ENCODE measurements around the gene SRSF7.
"Not testable (repeated sequence)": the region's sequence is repeated elsewhere in the genome, so short reads cannot be mapped to it uniquely, and the experiment has no call there.

The SRSF7 gene

GRCh38 chr2:38728694-38729093 is 22.5 kb downstream of the SRSF7 start:
- ATAC-seq: no peak
- H3K9me3 Mint-ChIP-seq: no peaks in the 10 kb centered on the region
- peaks cover 30% of the 10 kb centered on the region for H3K36me3 Mint-ChIP-seq
- peaks cover 6% of the 10 kb centered on the region for H3K4me1 Mint-ChIP-seq
- no peak overlapping the region for H3K27ac Mint-ChIP-seq
- no peaks in the 10 kb centered on the region for H3K27me3 Mint-ChIP-seq
- no peak overlapping the region for H3K4me3 Mint-ChIP-seq

- Mint-ChIP-seq H3K27ac (no peak overlapping the region), H3K4me1 (peaks cover 13% of the 10 kb centered on the region), H3K27me3 (no peaks in the 10 kb centered on the region), H3K36me3 (peaks cover 24% of the 10 kb centered on the region), H3K4me3 (no peak overlapping the region), H3K9me3 (no peaks in the 10 kb centered on the region)
- ATAC-seq: no peak
These were observed 23.5 kb downstream of the SRSF7 start for GRCh38 chr2:38727661-38728060.

- Mint-ChIP-seq H3K27ac (no peak overlapping the region), H3K9me3 (peaks cover 2% of the 10 kb centered on the region), H3K4me1 (peaks cover 31% of the 10 kb centered on the region), H3K27me3 (no peaks in the 10 kb centered on the region), H3K36me3 (peaks cover 15% of the 10 kb centered on the region), H3K4me3 (no peak overlapping the region)
- ATAC-seq: no peak
These were observed 28.0 kb downstream of the SRSF7 start for GRCh38 chr2:38723173-38723572.

- ATAC-seq: peak; percentile 80
These were observed 28.7 kb downstream of the SRSF7 start for GRCh38 chr2:38722271-38723061.

GRCh38 chr2:38720613-38721241 is 30.4 kb downstream of the SRSF7 start:
- ATAC-seq: peak; percentile 71
- no peak overlapping the region for H3K4me3 Mint-ChIP-seq

More at GRCh38 chr2:38722271-38723061, 28.7 kb downstream of the SRSF7 start:
- Mint-ChIP-seq H3K9me3 (peaks cover 2% of the 10 kb centered on the region), H3K4me1 (peaks cover 31% of the 10 kb centered on the region), H3K36me3 (peaks cover 15% of the 10 kb centered on the region), H3K27ac (peak overlapping the region; percentile 49), H3K27me3 (no peaks in the 10 kb centered on the region), H3K4me3 (peak overlapping the region; percentile 34)

GRCh38 chr2:38719706-38720105 is 31.5 kb downstream of the SRSF7 start:
- no peak overlapping the region for H3K27ac Mint-ChIP-seq
- no peaks in the 10 kb centered on the region for H3K27me3 Mint-ChIP-seq
- H3K9me3 Mint-ChIP-seq: peaks cover 2% of the 10 kb centered on the region
- H3K4me3 Mint-ChIP-seq: no peak overlapping the region
- no peak for ATAC-seq
- H3K4me1 Mint-ChIP-seq: peaks cover 31% of the 10 kb centered on the region
- peaks cover 15% of the 10 kb centered on the region for H3K36me3 Mint-ChIP-seq

More at GRCh38 chr2:38720613-38721241, 30.4 kb downstream of the SRSF7 start:
- H3K27ac Mint-ChIP-seq: no peak overlapping the region
- H3K27me3 Mint-ChIP-seq: no peaks in the 10 kb centered on the region
- H3K4me1 Mint-ChIP-seq: peaks cover 31% of the 10 kb centered on the region
- H3K9me3 Mint-ChIP-seq: peaks cover 2% of the 10 kb centered on the region
- H3K36me3 Mint-ChIP-seq: peaks cover 15% of the 10 kb centered on the region

GRCh38 chr2:38718601-38719000 is 32.6 kb downstream of the SRSF7 start:
- Mint-ChIP-seq H3K9me3 (peaks cover 2% of the 10 kb centered on the region), H3K27me3 (no peaks in the 10 kb centered on the region), H3K4me3 (no peak overlapping the region), H3K27ac (no peak overlapping the region), H3K36me3 (peaks cover 15% of the 10 kb centered on the region), H3K4me1 (peaks cover 31% of the 10 kb centered on the region)
- ATAC-seq: no peak

- Mint-ChIP-seq H3K4me3 (no peak overlapping the region), H3K4me1 (peaks cover 9% of the 10 kb centered on the region), H3K36me3 (peaks cover 13% of the 10 kb centered on the region), H3K27me3 (no peaks in the 10 kb centered on the region), H3K9me3 (peaks cover 6% of the 10 kb centered on the region), H3K27ac (no peak overlapping the region)
- ATAC-seq: no peak
These were observed 35.0 kb downstream of the SRSF7 start for GRCh38 chr2:38716185-38716584.

- H3K4me1 Mint-ChIP-seq, H3K36me3 Mint-ChIP-seq, H3K9me3 Mint-ChIP-seq, ATAC-seq, H3K27me3 Mint-ChIP-seq, H3K27ac Mint-ChIP-seq, H3K4me3 Mint-ChIP-seq: not testable (repeated sequence)
These were observed 36.2 kb downstream of the SRSF7 start for GRCh38 chr2:38714941-38715340.

GRCh38 chr2:38713338-38713737 is 37.8 kb downstream of the SRSF7 start:
- Mint-ChIP-seq H3K36me3 (peaks cover 7% of the 10 kb centered on the region), H3K27ac (no peak overlapping the region), H3K9me3 (peaks cover 4% of the 10 kb centered on the region), H3K4me3 (no peak overlapping the region), H3K4me1 (peaks cover 14% of the 10 kb centered on the region), H3K27me3 (no peaks in the 10 kb centered on the region)
- ATAC-seq: no peak

- Mint-ChIP-seq H3K36me3 (peaks cover 7% of the 10 kb centered on the region), H3K9me3 (peaks cover 4% of the 10 kb centered on the region), H3K4me1 (peaks cover 14% of the 10 kb centered on the region), H3K27me3 (no peaks in the 10 kb centered on the region), H3K4me3 (no peak overlapping the region), H3K27ac (no peak overlapping the region)
- no peak for ATAC-seq
These were observed 38.3 kb downstream of the SRSF7 start for GRCh38 chr2:38712871-38713270.

GRCh38 chr2:38712413-38712812 is 38.7 kb downstream of the SRSF7 start:
- Mint-ChIP-seq H3K27me3 (no peaks in the 10 kb centered on the region), H3K4me3 (no peak overlapping the region), H3K27ac (no peak overlapping the region), H3K9me3 (peaks cover 4% of the 10 kb centered on the region), H3K36me3 (peaks cover 7% of the 10 kb centered on the region), H3K4me1 (peaks cover 14% of the 10 kb centered on the region)
- ATAC-seq: no peak

GRCh38 chr2:38711558-38711957 is 39.6 kb downstream of the SRSF7 start:
- ATAC-seq: no peak
- peaks cover 7% of the 10 kb centered on the region for H3K36me3 Mint-ChIP-seq
- peaks cover 4% of the 10 kb centered on the region for H3K9me3 Mint-ChIP-seq
- no peak overlapping the region for H3K4me3 Mint-ChIP-seq
- H3K27me3 Mint-ChIP-seq: no peaks in the 10 kb centered on the region
- H3K4me1 Mint-ChIP-seq: peaks cover 14% of the 10 kb centered on the region
- no peak overlapping the region for H3K27ac Mint-ChIP-seq

- no peak overlapping the region for H3K4me3 Mint-ChIP-seq
- peaks cover 14% of the 10 kb centered on the region for H3K4me1 Mint-ChIP-seq
- ATAC-seq: no peak
- H3K9me3 Mint-ChIP-seq: peaks cover 4% of the 10 kb centered on the region
- peaks cover 13% of the 10 kb centered on the region for H3K36me3 Mint-ChIP-seq
- H3K27me3 Mint-ChIP-seq: no peaks in the 10 kb centered on the region
- H3K27ac Mint-ChIP-seq: peak overlapping the region; percentile 38
These were observed 41.5 kb downstream of the SRSF7 start for GRCh38 chr2:38709567-38710194.

- Mint-ChIP-seq H3K27ac (peak overlapping the region; percentile 38), H3K4me3 (no peak overlapping the region)
- ATAC-seq: no peak
These were observed 42.1 kb downstream of the SRSF7 start for GRCh38 chr2:38708900-38709566.

More at GRCh38 chr2:38708900-38709566, 42.1 kb downstream of the SRSF7 start:
- H3K36me3 Mint-ChIP-seq: peaks cover 13% of the 10 kb centered on the region
- no peaks in the 10 kb centered on the region for H3K27me3 Mint-ChIP-seq
- H3K9me3 Mint-ChIP-seq: peaks cover 4% of the 10 kb centered on the region
- peaks cover 14% of the 10 kb centered on the region for H3K4me1 Mint-ChIP-seq
